HepG2 (cell line): ENCODE data around the gene KIAA2012. TPM values are rescaled to one million over a fixed set of nuclear protein-coding genes. Genes with fewer than 3 reads are reported as not detected.

Experiments
- ARHGAP35 ChIP-seq: sonication (generic); formaldehyde crosslinking; IDR thresholded peaks from 2 replicates; pipeline ENCODE4 v1.9.0; 2022; ENCODE audit warnings: mild to moderate bottlenecking, inconsistent platforms, moderate library complexity, missing genetic modification reagents, borderline replicate concordance
- CHD2 ChIP-seq: IDR thresholded peaks from 2 replicates; pipeline ENCODE4 v1.6.1; 2011; ENCODE audit warnings: low read depth, low read length, improper control_type of control experiment
- EP300 ChIP-seq, 3 experiments: sonication (generic) in 1 of 3; formaldehyde crosslinking in 1 of 3; IDR thresholded peaks; 2 replicates each; pipeline versions ENCODE4 v1.5.1 to v1.6.1; 2011 to 2020; ENCODE audit warnings: low read depth in 2 of 3, low read length in 2 of 3, borderline replicate concordance in 1 of 3, improper control_type of control experiment in 1 of 3, mild to moderate bottlenecking in 1 of 3, missing genetic modification reagents in 1 of 3, moderate library complexity in 1 of 3
- FOSL2 ChIP-seq: sonication (generic); formaldehyde crosslinking; IDR thresholded peaks from 2 replicates; pipeline ENCODE4 v1.4.0; 2020; ENCODE audit warnings: missing genetic modification reagents
- GFI1 ChIP-seq: sonication (generic); formaldehyde crosslinking; IDR thresholded peaks from 2 replicates; pipeline ENCODE4 v1.5.0; 2020; ENCODE audit warnings: missing genetic modification reagents, mild to moderate bottlenecking, borderline replicate concordance
- HNF4G ChIP-seq, 2 experiments: sonication (generic) in 1 of 2; formaldehyde crosslinking in 1 of 2; IDR thresholded peaks; 2 replicates each; pipeline versions ENCODE4 v1.4.0 to v1.6.1; 2011 to 2020; ENCODE audit warnings: borderline replicate concordance in 2 of 2, low read depth in 2 of 2, mild to moderate bottlenecking in 2 of 2, low read length in 1 of 2, missing genetic modification reagents in 1 of 2, moderate library complexity in 1 of 2
- KDM3A ChIP-seq: IDR thresholded peaks from 2 replicates; pipeline ENCODE4 v1.6.1; 2018; ENCODE audit warnings: low read depth, missing compliant biosample characterization
- KMT2A ChIP-seq: sonication (generic); formaldehyde crosslinking; IDR thresholded peaks from 2 replicates; pipeline ENCODE4 v1.4.0; 2020; ENCODE audit warnings: missing genetic modification reagents
- PHF8 ChIP-seq: sonication (generic); formaldehyde crosslinking; IDR thresholded peaks from 2 replicates; pipeline ENCODE4 v1.5.0; 2020; ENCODE audit warnings: missing genetic modification reagents
- REPIN1 ChIP-seq: sonication (generic); formaldehyde crosslinking; IDR thresholded peaks from 2 replicates; pipeline ENCODE4 v1.8.0; 2022; ENCODE audit warnings: missing genetic modification reagents, low read depth, mild to moderate bottlenecking, borderline replicate concordance
- SRSF4 ChIP-seq: fragments of 200-400 bp; formaldehyde crosslinking; IDR thresholded peaks from one replicate; pipeline ENCODE4 v1.6.1; 2018; ENCODE audit warnings: mild to moderate bottlenecking, low read depth, low read length, moderate library complexity; ENCODE audit not compliant: poor library complexity, severe bottlenecking
- ZBTB7A ChIP-seq: sonication (generic); formaldehyde crosslinking; IDR thresholded peaks from 2 replicates; pipeline ENCODE4 v1.8.0; 2022; ENCODE audit warnings: mild to moderate bottlenecking, missing genetic modification reagents
- ZBTB8A ChIP-seq: sonication (generic); formaldehyde crosslinking; IDR thresholded peaks from 2 replicates; pipeline ENCODE4 v1.4.0; 2020; ENCODE audit warnings: mild to moderate bottlenecking, low read depth, missing genetic modification reagents, borderline replicate concordance
- ZFX ChIP-seq: sonication (generic); formaldehyde crosslinking; IDR thresholded peaks from 2 replicates; pipeline ENCODE4 v1.4.0; 2020; ENCODE audit warnings: mild to moderate bottlenecking, low read depth, missing genetic modification reagents, moderate library complexity
- ZNF441 ChIP-seq: sonication (generic); formaldehyde crosslinking; IDR thresholded peaks from 2 replicates; pipeline ENCODE4 v1.7.0; 2021; ENCODE audit warnings: missing genetic modification reagents, borderline replicate concordance
- ZNF713 ChIP-seq: sonication (generic); formaldehyde crosslinking; IDR thresholded peaks from 2 replicates; pipeline ENCODE4 v1.4.0; 2020; ENCODE audit warnings: mild to moderate bottlenecking, missing genetic modification reagents
- ZSCAN31 ChIP-seq: sonication (generic); formaldehyde crosslinking; IDR thresholded peaks from 2 replicates; pipeline ENCODE4 v1.5.0; 2020; ENCODE audit warnings: low read depth, mild to moderate bottlenecking, missing genetic modification reagents
- polyA plus RNA-seq, 8 experiments: library from polyadenylated mRNA; depleted of rRNA in 3 of 8; stranded (reverse) in 7 of 8; unstranded in 1 of 8; fragments of >200 nt; fragmentation: Illumina TruSeq in 4 of 8; extraction: Trizol in 4 of 8; gene quantifications; 2 replicates each; pipeline versions ENCODE4 v1.2.1 to v1.2.3, GENCODE V29; 2011 to 2016; ENCODE audit warnings: low read depth in 4 of 8, missing spikeins in 1 of 8, mixed read lengths in 1 of 8; ENCODE audit not compliant: insufficient read depth in 1 of 8
- total RNA-seq, 5 experiments: library from RNA; depleted of rRNA; stranded (reverse); fragments of >200 nt; fragmentation: Illumina TruSeq; extraction: Trizol; gene quantifications; 2 replicates each; pipeline ENCODE4 v1.2.3, GENCODE V29; 2016; ENCODE audit warnings: low read depth in 1 of 5
- TF ChIP-seq, protein P1 (sequence below): sonication (generic); formaldehyde crosslinking; IDR thresholded peaks from 2 replicates; pipeline ENCODE4 v1.4.0; 2020; ENCODE audit warnings: missing genetic modification reagents, borderline replicate concordance
- TF ChIP-seq, protein P2 (sequence below): sonication (generic); formaldehyde crosslinking; IDR thresholded peaks from 2 replicates; pipeline ENCODE4 v1.5.0; 2020; ENCODE audit warnings: missing genetic modification reagents
- TF ChIP-seq, protein P3 (sequence below): fragments of 450-650 bp; IDR thresholded peaks from 2 replicates; pipeline ENCODE4 v1.6.1; 2017; ENCODE audit warnings: mild to moderate bottlenecking
- TF ChIP-seq, protein P4 (sequence below): sonication (generic); formaldehyde crosslinking; IDR thresholded peaks from 2 replicates; pipeline ENCODE4 v1.4.0; 2020; ENCODE audit warnings: mild to moderate bottlenecking, missing genetic modification reagents

Gene KIAA2012
- total and polyA plus RNA-seq, 2 of the 13 experiments (the other 11 are each of a cell fraction or from before 2014, with no cell fraction given): not detected

DNA sequence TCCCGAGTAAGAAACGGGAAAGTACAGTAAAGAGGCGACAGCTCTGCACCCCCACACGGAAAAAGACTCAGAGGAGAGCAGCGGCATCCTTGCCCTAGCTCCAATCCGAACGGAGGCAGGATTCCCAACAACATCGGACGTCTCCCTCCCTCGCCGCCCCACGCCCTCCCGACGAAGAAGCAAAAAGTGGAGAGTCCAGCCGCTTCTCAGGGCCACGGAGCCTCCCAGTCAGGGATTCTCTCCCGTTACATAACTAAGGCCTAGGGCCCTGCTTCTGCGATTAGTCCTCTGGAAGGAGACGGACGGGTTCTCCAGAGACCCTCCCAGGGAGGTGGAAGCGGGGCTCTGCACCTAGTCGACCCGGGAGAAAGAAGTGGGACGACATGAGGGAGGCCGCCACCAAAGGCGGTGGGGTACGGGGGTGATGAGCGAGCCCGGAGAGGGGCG is 164.8 kb downstream of the KIAA2012 start (continued):
- no peak; the same call in 1 of the 2 replicates for TF ChIP-seq CHD2
- TF ChIP-seq, protein P1, sequence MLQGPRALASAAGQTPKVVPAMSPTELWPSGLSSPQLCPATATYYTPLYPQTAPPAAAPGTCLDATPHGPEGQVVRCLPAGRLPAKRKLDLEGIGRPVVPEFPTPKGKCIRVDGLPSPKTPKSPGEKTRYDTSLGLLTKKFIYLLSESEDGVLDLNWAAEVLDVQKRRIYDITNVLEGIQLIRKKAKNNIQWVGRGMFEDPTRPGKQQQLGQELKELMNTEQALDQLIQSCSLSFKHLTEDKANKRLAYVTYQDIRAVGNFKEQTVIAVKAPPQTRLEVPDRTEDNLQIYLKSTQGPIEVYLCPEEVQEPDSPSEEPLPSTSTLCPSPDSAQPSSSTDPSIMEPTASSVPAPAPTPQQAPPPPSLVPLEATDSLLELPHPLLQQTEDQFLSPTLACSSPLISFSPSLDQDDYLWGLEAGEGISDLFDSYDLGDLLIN: 0 out of 2 replicates have a peak, but pooled peaks have one; percentile 61
- 0 out of 2 replicates have a peak, but pooled peaks have one; percentile 0 for TF ChIP-seq REPIN1 (CRISPR knock-in tag)
- TF ChIP-seq GFI1 (CRISPR knock-in tag): 0 out of 2 replicates have a peak, but pooled peaks have one; percentile 17
- TF ChIP-seq PHF8 (CRISPR knock-in tag): peak; percentile 73
- TF ChIP-seq ZBTB7A (CRISPR knock-in tag): 0 out of 2 replicates have a peak, but pooled peaks have one; percentile 48
- TF ChIP-seq, protein P2, sequence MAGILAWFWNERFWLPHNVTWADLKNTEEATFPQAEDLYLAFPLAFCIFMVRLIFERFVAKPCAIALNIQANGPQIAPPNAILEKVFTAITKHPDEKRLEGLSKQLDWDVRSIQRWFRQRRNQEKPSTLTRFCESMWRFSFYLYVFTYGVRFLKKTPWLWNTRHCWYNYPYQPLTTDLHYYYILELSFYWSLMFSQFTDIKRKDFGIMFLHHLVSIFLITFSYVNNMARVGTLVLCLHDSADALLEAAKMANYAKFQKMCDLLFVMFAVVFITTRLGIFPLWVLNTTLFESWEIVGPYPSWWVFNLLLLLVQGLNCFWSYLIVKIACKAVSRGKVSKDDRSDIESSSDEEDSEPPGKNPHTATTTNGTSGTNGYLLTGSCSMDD (CRISPR knock-in tag): no peak
- TF ChIP-seq, protein P3, sequence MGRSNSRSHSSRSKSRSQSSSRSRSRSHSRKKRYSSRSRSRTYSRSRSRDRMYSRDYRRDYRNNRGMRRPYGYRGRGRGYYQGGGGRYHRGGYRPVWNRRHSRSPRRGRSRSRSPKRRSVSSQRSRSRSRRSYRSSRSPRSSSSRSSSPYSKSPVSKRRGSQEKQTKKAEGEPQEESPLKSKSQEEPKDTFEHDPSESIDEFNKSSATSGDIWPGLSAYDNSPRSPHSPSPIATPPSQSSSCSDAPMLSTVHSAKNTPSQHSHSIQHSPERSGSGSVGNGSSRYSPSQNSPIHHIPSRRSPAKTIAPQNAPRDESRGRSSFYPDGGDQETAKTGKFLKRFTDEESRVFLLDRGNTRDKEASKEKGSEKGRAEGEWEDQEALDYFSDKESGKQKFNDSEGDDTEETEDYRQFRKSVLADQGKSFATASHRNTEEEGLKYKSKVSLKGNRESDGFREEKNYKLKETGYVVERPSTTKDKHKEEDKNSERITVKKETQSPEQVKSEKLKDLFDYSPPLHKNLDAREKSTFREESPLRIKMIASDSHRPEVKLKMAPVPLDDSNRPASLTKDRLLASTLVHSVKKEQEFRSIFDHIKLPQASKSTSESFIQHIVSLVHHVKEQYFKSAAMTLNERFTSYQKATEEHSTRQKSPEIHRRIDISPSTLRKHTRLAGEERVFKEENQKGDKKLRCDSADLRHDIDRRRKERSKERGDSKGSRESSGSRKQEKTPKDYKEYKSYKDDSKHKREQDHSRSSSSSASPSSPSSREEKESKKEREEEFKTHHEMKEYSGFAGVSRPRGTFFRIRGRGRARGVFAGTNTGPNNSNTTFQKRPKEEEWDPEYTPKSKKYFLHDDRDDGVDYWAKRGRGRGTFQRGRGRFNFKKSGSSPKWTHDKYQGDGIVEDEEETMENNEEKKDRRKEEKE: no peak
- TF ChIP-seq KMT2A (CRISPR knock-in tag): 0 out of 2 replicates have a peak, but pooled peaks have one; percentile 54
- peak; percentile 33; the same call in 1 of the 2 replicates for TF ChIP-seq ZBTB8A (CRISPR knock-in tag)
- TF ChIP-seq ZSCAN31 (CRISPR knock-in tag): 0 out of 2 replicates have a peak, but pooled peaks have one; percentile 24
- 0 out of 2 replicates have a peak, but pooled peaks have one; percentile 54 for TF ChIP-seq ZNF713 (CRISPR knock-in tag)
- no peak for TF ChIP-seq EP300 (IDR thresholded peaks at IDR 0.05; ENCODE audit: low read depth in 2 of 2, low read length in 2 of 2)
- 0 out of 2 replicates have a peak, but pooled peaks have one; percentile 9 for TF ChIP-seq EP300 (CRISPR knock-in tag; IDR thresholded peaks at IDR 0.05; ENCODE audit: borderline replicate concordance)
- no peak for TF ChIP-seq HNF4G (IDR thresholded peaks at IDR 0.05; ENCODE audit: borderline replicate concordance, low read depth, low read length)
- TF ChIP-seq HNF4G (CRISPR knock-in tag; IDR thresholded peaks at IDR 0.05; ENCODE audit: borderline replicate concordance, low read depth): peak; percentile 24; the same call in 1 of the 2 replicates
- TF ChIP-seq, protein P4, sequence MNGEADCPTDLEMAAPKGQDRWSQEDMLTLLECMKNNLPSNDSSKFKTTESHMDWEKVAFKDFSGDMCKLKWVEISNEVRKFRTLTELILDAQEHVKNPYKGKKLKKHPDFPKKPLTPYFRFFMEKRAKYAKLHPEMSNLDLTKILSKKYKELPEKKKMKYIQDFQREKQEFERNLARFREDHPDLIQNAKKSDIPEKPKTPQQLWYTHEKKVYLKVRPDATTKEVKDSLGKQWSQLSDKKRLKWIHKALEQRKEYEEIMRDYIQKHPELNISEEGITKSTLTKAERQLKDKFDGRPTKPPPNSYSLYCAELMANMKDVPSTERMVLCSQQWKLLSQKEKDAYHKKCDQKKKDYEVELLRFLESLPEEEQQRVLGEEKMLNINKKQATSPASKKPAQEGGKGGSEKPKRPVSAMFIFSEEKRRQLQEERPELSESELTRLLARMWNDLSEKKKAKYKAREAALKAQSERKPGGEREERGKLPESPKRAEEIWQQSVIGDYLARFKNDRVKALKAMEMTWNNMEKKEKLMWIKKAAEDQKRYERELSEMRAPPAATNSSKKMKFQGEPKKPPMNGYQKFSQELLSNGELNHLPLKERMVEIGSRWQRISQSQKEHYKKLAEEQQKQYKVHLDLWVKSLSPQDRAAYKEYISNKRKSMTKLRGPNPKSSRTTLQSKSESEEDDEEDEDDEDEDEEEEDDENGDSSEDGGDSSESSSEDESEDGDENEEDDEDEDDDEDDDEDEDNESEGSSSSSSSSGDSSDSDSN (CRISPR knock-in tag): peak; percentile 74; the same call in 1 of the 2 replicates
- TF ChIP-seq ARHGAP35 (CRISPR knock-in tag): no peak
- no peak for TF ChIP-seq KDM3A (CRISPR knock-in tag)
- 0 out of 2 replicates have a peak, but pooled peaks have one; percentile 28 for TF ChIP-seq ZNF441
- TF ChIP-seq FOSL2 (CRISPR knock-in tag): 0 out of 2 replicates have a peak, but pooled peaks have one; percentile 17
- peak; percentile 82 for TF ChIP-seq ZFX (CRISPR knock-in tag)
- no peak for TF ChIP-seq SRSF4
